Activated naive CD8-positive, alpha-beta T cell treated with anti-CD3 and anti-CD28 coated beads for 36 hours (primary cell): ENCODE results near the gene ZNF700. TPM values are rescaled to one million over a fixed set of nuclear protein-coding genes. Genes with fewer than 3 reads are reported as not detected.
A peak's percentile ranks its signal among the peaks of the same experiment; 100 is the strongest.
"Not testable (repeated sequence)": the region's sequence is repeated elsewhere in the genome, so short reads cannot be mapped to it uniquely, and the experiment has no call there.

Source experiments
- DNase-seq: peaks from one replicate; pipeline ENCODE4 v3.0.0; 2021
- H3K27ac Mint-ChIP-seq: one replicate; pipeline ENCODE4 v1.8.0; 2022; ENCODE audit warnings: mild to moderate bottlenecking, moderate library complexity, mixed read lengths
- H3K27me3 Mint-ChIP-seq: one replicate; pipeline ENCODE4 v1.8.0; 2022; ENCODE audit warnings: mild to moderate bottlenecking, mixed read lengths
- H3K36me3 Mint-ChIP-seq: one replicate; pipeline ENCODE4 v1.8.0; 2021; ENCODE audit warnings: mild to moderate bottlenecking, mixed read lengths
- H3K4me1 Mint-ChIP-seq: one replicate; pipeline ENCODE4 v1.8.0; 2021; ENCODE audit warnings: mixed read lengths
- H3K4me3 Mint-ChIP-seq: one replicate; pipeline ENCODE4 v1.8.0; 2022; ENCODE audit warnings: mild to moderate bottlenecking, moderate library complexity, mixed read lengths
- H3K9me3 Mint-ChIP-seq: one replicate; pipeline ENCODE4 v1.8.0; 2022; ENCODE audit warnings: mixed read lengths
- total RNA-seq, 2 experiments: library from RNA; stranded (reverse); gene quantifications; one replicate each; pipeline ENCODE4 v1.2.3, GENCODE V29; 2021

ZNF700 gene
- total RNA-seq, 2 experiments from 2014 or later: 10.2 to 11.3 TPM

DNA sequence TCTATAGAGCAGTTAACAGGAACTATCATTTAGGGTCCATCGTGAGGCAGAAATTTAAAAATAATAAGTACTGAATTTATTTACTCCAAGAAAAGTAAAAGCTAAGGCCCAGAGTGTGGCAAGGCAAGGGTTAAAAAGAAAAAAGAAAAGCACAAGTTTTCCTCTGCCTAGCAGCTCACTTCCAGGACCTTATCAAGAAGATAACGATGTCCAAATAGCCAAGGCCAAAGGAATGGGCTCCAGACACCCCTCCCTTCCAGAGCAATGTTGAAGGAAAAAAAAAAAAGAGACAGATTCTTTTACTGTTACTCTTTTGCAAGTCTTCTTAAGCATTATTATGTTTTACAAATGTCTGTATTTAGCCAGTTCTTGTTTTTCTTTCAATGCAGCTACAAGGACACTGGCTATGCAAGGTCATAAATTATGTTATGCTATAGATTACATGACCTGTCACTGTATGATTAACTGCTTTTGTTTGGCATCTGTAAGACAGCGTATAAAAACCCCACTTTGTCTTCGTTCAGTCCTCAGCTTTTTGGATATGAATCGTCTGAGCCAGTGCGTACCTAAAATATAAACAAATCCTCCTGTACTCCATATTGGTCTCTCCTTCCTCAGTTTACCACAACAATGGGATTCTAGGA, 2.9 kb upstream of the ZNF700 start:
- DNase-seq: no peak
- Mint-ChIP-seq H3K4me3 (no peak overlapping the region), H3K27me3 (peaks cover 4% of the 10 kb centered on the region), H3K9me3 (peaks cover 3% of the 10 kb centered on the region), H3K4me1 (peaks cover 26% of the 10 kb centered on the region), H3K27ac (no peak overlapping the region), H3K36me3 (peaks cover 14% of the 10 kb centered on the region)

- not testable (repeated sequence) for DNase-seq, H3K9me3 Mint-ChIP-seq, H3K27me3 Mint-ChIP-seq
- H3K4me1 Mint-ChIP-seq: peaks cover 40% of the 10 kb centered on the region
- peaks cover 38% of the 10 kb centered on the region for H3K36me3 Mint-ChIP-seq
- peak overlapping the region; percentile 83 for H3K4me3 Mint-ChIP-seq
- H3K27ac Mint-ChIP-seq: peak overlapping the region; percentile 90
Measured at GRCh38 chr19:11925651-11926187, 812 bp downstream of the ZNF700 start.

GRCh38 chr19:11927227-11927626, 2.3 kb downstream of the ZNF700 start:
- Mint-ChIP-seq H3K4me3 (no peak overlapping the region), H3K4me1 (peaks cover 49% of the 10 kb centered on the region), H3K27me3 (peaks cover 4% of the 10 kb centered on the region), H3K36me3 (peaks cover 53% of the 10 kb centered on the region), H3K27ac (no peak overlapping the region), H3K9me3 (peaks cover 10% of the 10 kb centered on the region)
- no peak for DNase-seq

GRCh38 chr19:11931051-11931450, 6.1 kb downstream of the ZNF700 start:
- H3K4me3 Mint-ChIP-seq: no peak overlapping the region
- peaks cover 77% of the 10 kb centered on the region for H3K36me3 Mint-ChIP-seq

GRCh38 chr19:11931513-11931912, 6.6 kb downstream of the ZNF700 start:
- H3K4me1 Mint-ChIP-seq: peaks cover 27% of the 10 kb centered on the region
- H3K36me3 Mint-ChIP-seq: peaks cover 77% of the 10 kb centered on the region

More at GRCh38 chr19:11931051-11931450, 6.1 kb downstream of the ZNF700 start:
- H3K9me3 Mint-ChIP-seq: peaks cover 21% of the 10 kb centered on the region
- H3K4me1 Mint-ChIP-seq: peaks cover 32% of the 10 kb centered on the region
- no peaks in the 10 kb centered on the region for H3K27me3 Mint-ChIP-seq
- DNase-seq: no peak
- H3K27ac Mint-ChIP-seq: peak overlapping the region; percentile 38

DNA sequence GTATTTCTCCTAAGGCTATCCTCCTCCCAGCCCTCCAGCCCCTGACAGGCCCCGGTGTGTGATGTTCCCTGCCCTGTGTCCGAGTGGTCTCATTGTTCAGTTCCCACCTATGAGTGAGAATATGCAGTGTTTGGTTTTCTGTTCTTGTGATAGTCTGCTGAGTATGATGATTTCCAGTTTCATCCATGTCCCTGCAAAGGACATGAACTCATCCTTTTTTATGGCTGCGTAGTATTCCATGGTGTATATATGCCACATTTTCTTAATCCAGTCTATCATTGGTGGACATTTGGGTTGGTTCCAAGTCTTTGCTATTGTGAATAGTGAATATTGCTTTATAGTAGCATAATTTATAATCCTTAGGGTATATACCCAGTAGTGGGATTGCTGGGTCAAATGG, 10.9 kb downstream of the ZNF700 start:
- H3K4me1 Mint-ChIP-seq, H3K4me3 Mint-ChIP-seq, H3K27ac Mint-ChIP-seq, H3K27me3 Mint-ChIP-seq, DNase-seq: not testable (repeated sequence)
- H3K9me3 Mint-ChIP-seq: peaks cover 41% of the 10 kb centered on the region
- H3K36me3 Mint-ChIP-seq: peaks cover 83% of the 10 kb centered on the region

More at GRCh38 chr19:11931513-11931912, 6.6 kb downstream of the ZNF700 start:
- Mint-ChIP-seq H3K9me3 (peaks cover 24% of the 10 kb centered on the region), H3K27me3 (no peaks in the 10 kb centered on the region), H3K27ac (no peak overlapping the region), H3K4me3 (no peak overlapping the region)
- no peak for DNase-seq

- not testable (repeated sequence) for H3K27me3 Mint-ChIP-seq, H3K4me3 Mint-ChIP-seq, H3K27ac Mint-ChIP-seq, H3K4me1 Mint-ChIP-seq, DNase-seq
- peaks cover 85% of the 10 kb centered on the region for H3K36me3 Mint-ChIP-seq
- peaks cover 48% of the 10 kb centered on the region for H3K9me3 Mint-ChIP-seq
Measured at GRCh38 chr19:11938383-11938782, 13.5 kb downstream of the ZNF700 start.

DNA sequence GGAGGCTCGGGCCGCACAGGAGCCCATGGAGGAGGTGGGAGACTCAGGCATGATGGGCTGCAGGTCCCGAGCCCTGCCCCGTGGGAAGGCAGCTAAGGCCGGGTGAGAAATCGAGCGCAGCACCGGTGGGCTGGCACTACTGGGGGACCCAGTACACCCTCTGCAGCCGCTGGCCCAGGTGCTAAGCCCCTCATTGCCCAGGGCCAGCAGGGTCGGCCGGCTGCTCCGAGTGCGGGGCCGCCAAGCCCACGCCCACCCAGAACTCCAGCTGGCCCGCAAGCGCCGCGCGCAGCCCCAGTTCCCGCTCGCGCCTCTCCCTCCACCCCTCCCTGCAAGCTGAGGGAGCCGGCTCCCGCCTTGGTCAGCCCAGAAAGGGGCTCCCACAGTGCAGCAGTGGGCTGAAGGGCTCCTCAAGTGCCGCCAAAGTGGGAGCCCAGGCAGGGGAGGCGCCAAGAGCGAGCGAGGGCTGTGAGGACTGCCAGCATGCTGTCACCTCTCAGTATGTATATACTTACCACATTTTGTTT, 16.5 kb downstream of the ZNF700 start:
- H3K27ac Mint-ChIP-seq, H3K4me1 Mint-ChIP-seq, DNase-seq, H3K27me3 Mint-ChIP-seq, H3K4me3 Mint-ChIP-seq: not testable (repeated sequence)
- Mint-ChIP-seq H3K36me3 (peaks cover 90% of the 10 kb centered on the region), H3K9me3 (peaks cover 54% of the 10 kb centered on the region)

- no peak for DNase-seq
- H3K27me3 Mint-ChIP-seq: no peaks in the 10 kb centered on the region
- H3K36me3 Mint-ChIP-seq: peaks cover 91% of the 10 kb centered on the region
- H3K4me3 Mint-ChIP-seq: no peak overlapping the region
- no peaks in the 10 kb centered on the region for H3K4me1 Mint-ChIP-seq
- peaks cover 52% of the 10 kb centered on the region for H3K9me3 Mint-ChIP-seq
- no peak overlapping the region for H3K27ac Mint-ChIP-seq
Measured at GRCh38 chr19:11942008-11942842, 17.3 kb downstream of the ZNF700 start.

GRCh38 chr19:11942843-11943108, 17.9 kb downstream of the ZNF700 start:
- no peaks in the 10 kb centered on the region for H3K4me1 Mint-ChIP-seq

DNA sequence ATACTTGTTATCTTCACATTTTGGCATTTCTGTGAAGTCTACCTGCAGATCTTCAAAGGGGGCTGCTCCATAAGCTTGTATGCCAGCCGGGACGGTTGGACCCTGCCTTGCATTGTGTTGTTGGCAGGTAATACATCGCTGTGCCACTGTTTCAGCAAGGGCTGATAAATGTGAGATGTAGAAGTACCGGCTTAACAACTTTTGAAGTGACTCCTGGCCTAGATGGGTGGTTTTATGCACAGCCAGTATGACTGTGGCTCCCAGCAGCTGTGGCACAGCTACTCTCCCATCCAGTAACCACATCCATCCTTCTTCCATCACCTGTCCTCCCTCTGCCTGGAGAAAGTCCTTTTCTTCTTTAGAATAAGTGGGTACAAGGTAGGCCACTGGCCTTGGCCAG, 19.7 kb downstream of the ZNF700 start:
- Mint-ChIP-seq H3K4me3 (no peak overlapping the region), H3K27me3 (no peaks in the 10 kb centered on the region), H3K9me3 (peaks cover 66% of the 10 kb centered on the region), H3K36me3 (peaks cover 97% of the 10 kb centered on the region), H3K4me1 (no peaks in the 10 kb centered on the region), H3K27ac (no peak overlapping the region)
- DNase-seq: no peak

More at GRCh38 chr19:11942843-11943108, 17.9 kb downstream of the ZNF700 start:
- Mint-ChIP-seq H3K9me3 (peaks cover 55% of the 10 kb centered on the region), H3K27ac (no peak overlapping the region), H3K4me3 (no peak overlapping the region), H3K27me3 (no peaks in the 10 kb centered on the region), H3K36me3 (peaks cover 91% of the 10 kb centered on the region)
- no peak for DNase-seq

DNA sequence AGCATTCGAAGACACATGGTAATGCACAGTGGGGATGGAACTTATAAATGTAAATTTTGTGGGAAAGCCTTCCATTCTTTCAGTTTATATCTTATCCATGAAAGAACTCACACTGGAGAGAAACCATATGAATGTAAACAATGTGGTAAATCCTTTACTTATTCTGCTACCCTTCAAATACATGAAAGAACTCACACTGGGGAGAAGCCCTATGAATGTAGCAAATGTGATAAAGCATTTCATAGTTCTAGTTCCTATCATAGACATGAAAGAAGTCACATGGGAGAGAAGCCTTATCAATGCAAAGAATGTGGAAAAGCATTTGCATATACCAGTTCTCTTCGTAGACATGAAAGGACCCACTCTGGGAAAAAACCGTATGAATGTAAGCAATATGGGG, 23.7 kb downstream of the ZNF700 start:
- no peak for DNase-seq
- H3K36me3 Mint-ChIP-seq: peaks cover 96% of the 10 kb centered on the region
- no peak overlapping the region for H3K4me3 Mint-ChIP-seq
- H3K9me3 Mint-ChIP-seq: peaks cover 67% of the 10 kb centered on the region
- no peaks in the 10 kb centered on the region for H3K27me3 Mint-ChIP-seq
- no peaks in the 10 kb centered on the region for H3K4me1 Mint-ChIP-seq
- H3K27ac Mint-ChIP-seq: no peak overlapping the region

- Mint-ChIP-seq H3K36me3 (peaks cover 90% of the 10 kb centered on the region), H3K4me1 (no peaks in the 10 kb centered on the region), H3K9me3 (peaks cover 63% of the 10 kb centered on the region), H3K27ac (no peak overlapping the region), H3K27me3 (no peaks in the 10 kb centered on the region), H3K4me3 (no peak overlapping the region)
- DNase-seq: no peak
Measured at GRCh38 chr19:11949201-11949600, 24.3 kb downstream of the ZNF700 start.

DNA sequence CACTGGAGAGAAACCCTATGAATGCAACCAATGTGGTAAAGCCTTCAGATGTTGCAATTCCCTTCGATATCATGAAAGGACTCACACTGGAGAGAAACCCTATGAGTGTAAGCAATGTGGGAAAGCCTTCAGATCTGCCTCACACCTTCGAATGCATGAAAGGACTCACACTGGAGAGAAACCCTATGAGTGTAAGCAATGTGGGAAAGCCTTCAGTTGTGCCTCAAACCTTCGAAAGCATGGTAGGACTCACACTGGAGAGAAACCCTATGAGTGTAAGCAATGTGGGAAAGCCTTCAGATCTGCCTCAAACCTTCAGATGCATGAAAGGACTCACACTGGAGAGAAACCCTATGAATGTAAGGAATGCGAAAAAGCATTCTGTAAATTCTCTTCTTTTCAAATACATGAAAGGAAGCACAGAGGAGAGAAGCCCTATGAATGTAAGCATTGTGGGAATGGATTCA, 24.7 kb downstream of the ZNF700 start:
- peaks cover 60% of the 10 kb centered on the region for H3K9me3 Mint-ChIP-seq
- H3K36me3 Mint-ChIP-seq: peaks cover 86% of the 10 kb centered on the region
- not testable (repeated sequence) for DNase-seq, H3K4me3 Mint-ChIP-seq, H3K27me3 Mint-ChIP-seq, H3K4me1 Mint-ChIP-seq
- H3K27ac Mint-ChIP-seq: peak overlapping the region; percentile 54

GRCh38 chr19:11950312-11950711, 25.4 kb downstream of the ZNF700 start:
- no peak overlapping the region for H3K4me3 Mint-ChIP-seq
- H3K36me3 Mint-ChIP-seq: peaks cover 82% of the 10 kb centered on the region
- H3K4me1 Mint-ChIP-seq: no peaks in the 10 kb centered on the region
- H3K9me3 Mint-ChIP-seq: peaks cover 60% of the 10 kb centered on the region
- no peak overlapping the region for H3K27ac Mint-ChIP-seq
- DNase-seq: no peak
- no peaks in the 10 kb centered on the region for H3K27me3 Mint-ChIP-seq
